K562 (cell line): Measurements from ENCODE around the gene C1orf21. TPM values are rescaled to one million over a fixed set of nuclear protein-coding genes. Genes with fewer than 3 reads are reported as not detected.

ENCODE experiments used
- ATAC-seq: fragments of 200-7000 bp; cut with Tn5 transposase; 3 replicates; pipeline ENCODE4 v1.9.1; 2020; ENCODE audit warnings: moderate library complexity
- BruUV-seq: library from RNA; stranded (reverse); fragments of 400-500 nt; replicated peaks from 2 replicates; lab custom pipeline; 2021; lab: Mats Ljungman, UMichigan
- CTCF ChIA-PET: fragments of 300-600 bp; formaldehyde crosslinking; extraction: SDS; loops from one replicate; lab custom pipeline; 2021; ENCODE audit warnings: low intra/inter-chr PET ratio; lab: Yijun Ruan, JAX
- POLR2A ChIA-PET: fragments of 300-600, 350-650 bp; sonication (Branson Sonifier 250); formaldehyde crosslinking; extraction: SDS; loops from one replicate; lab custom pipeline; 2021; ENCODE audit warnings: antibody characterized with exemption, inconsistent platforms; lab: Yijun Ruan, JAX
- DNase-seq, 4 experiments: peaks; one replicate each; pipeline versions ENCODE4 v3.0.0 to v3.0.0-alpha.2; 2011 to 2018; ENCODE audit warnings: low spot score in 3 of 4, mixed read lengths in 3 of 4; ENCODE audit errors: extremely low read depth in 1 of 4
- FAIRE-seq: peaks from 2 replicates; lab custom pipeline; 2011; peaks lifted over from hg19 to GRCh38; lab: Jason Lieb, UNC
- H2AFZ ChIP-seq: 2 replicates; pipeline ENCODE4 v1.6.0; 2011; ENCODE audit warnings: low read depth, low read length, control low read depth, inconsistent platforms
- H3K27ac ChIP-seq: fragments of 200-600 bp; 3 replicates; pipeline ENCODE4 v1.8.0; 2011; ENCODE audit warnings: low read depth, mild to moderate bottlenecking, control low read depth, inconsistent platforms, low read length, moderate library complexity, mixed read lengths; ENCODE audit errors: extremely low read depth
- H3K27me3 ChIP-seq, 2 experiments: fragments of 300-600 bp in 1 of 2; 2 replicates in 1 of 2; 3 replicates in 1 of 2; pipeline versions ENCODE4 v1.6.0 to v1.8.0; 2011; ENCODE audit warnings: inconsistent platforms in 2 of 2, low read length in 2 of 2, mild to moderate bottlenecking in 1 of 2, mixed read lengths in 1 of 2, moderate library complexity in 1 of 2; ENCODE audit not compliant: control insufficient read depth in 2 of 2, insufficient read depth in 2 of 2
- H3K36me3 ChIP-seq: fragments of 300-600 bp; 3 replicates; pipeline ENCODE4 v1.8.0; 2011; ENCODE audit warnings: mild to moderate bottlenecking, low read length, inconsistent platforms; ENCODE audit not compliant: control insufficient read depth, insufficient read depth
- H3K4me1 ChIP-seq, 2 experiments: fragments of 200-600 bp in 1 of 2; replicated peaks in 1 of 2; 2 replicates in 1 of 2; 3 replicates in 1 of 2; pipeline versions ENCODE4 v1.5.1 to v1.8.0; 2011; ENCODE audit warnings: inconsistent platforms in 2 of 2, low read length in 2 of 2, mild to moderate bottlenecking in 1 of 2, mixed read lengths in 1 of 2, moderate library complexity in 1 of 2; ENCODE audit not compliant: control insufficient read depth in 2 of 2, insufficient read depth in 2 of 2
- H3K4me2 ChIP-seq: 2 replicates; pipeline ENCODE4 v1.6.1; 2011; ENCODE audit warnings: low read length, control low read depth, inconsistent platforms, mixed read lengths; ENCODE audit not compliant: insufficient read depth
- H3K4me3 ChIP-seq: fragments of 200-600 bp; sonication (generic), shearing (Covaris generic); 2 replicates; pipeline ENCODE4 v1.5.1; 2016; ENCODE audit warnings: control low read depth, inconsistent platforms
- H3K79me2 ChIP-seq: fragments of 200-600 bp; 3 replicates; pipeline ENCODE4 v1.8.0; 2011; ENCODE audit warnings: low read length, inconsistent platforms; ENCODE audit not compliant: control insufficient read depth, insufficient read depth
- H3K9ac ChIP-seq, 2 experiments: 2 replicates each; pipeline versions ENCODE4 v1.6.0 to v1.6.1; 2011; ENCODE audit warnings: low read depth in 2 of 2, low read length in 2 of 2, control low read depth in 1 of 2, inconsistent platforms in 1 of 2, mild to moderate bottlenecking in 1 of 2, mixed read lengths in 1 of 2; ENCODE audit not compliant: insufficient read depth in 1 of 2
- H3K9me1 ChIP-seq: one replicate; pipeline ENCODE4 v1.6.0; 2011; ENCODE audit warnings: inconsistent platforms, mild to moderate bottlenecking, low read length, moderate library complexity; ENCODE audit not compliant: control insufficient read depth, insufficient read depth
- H3K9me3 ChIP-seq: replicated peaks from 2 replicates; pipeline ENCODE4 v1.5.1; 2011; ENCODE audit warnings: low read depth, low read length, inconsistent platforms; ENCODE audit not compliant: control insufficient read depth, insufficient read depth
- H4K20me1 ChIP-seq: replicated peaks from 2 replicates; pipeline ENCODE4 v1.6.1; 2011; ENCODE audit warnings: low read length, inconsistent platforms, mixed read lengths; ENCODE audit not compliant: control insufficient read depth, insufficient read depth
- BACH1 ChIP-seq: fragments of 200-800 bp; sonication (Bioruptor generic); IDR thresholded peaks from 2 replicates; pipeline ENCODE4 v1.6.1; 2016; ENCODE audit warnings: missing genetic modification characterization, missing compliant biosample characterization
- CEBPG ChIP-seq, 3 experiments: fragments of 200-800 bp in 1 of 3; sonication (Bioruptor generic) in 1 of 3; sonication (generic) in 1 of 3; formaldehyde crosslinking in 1 of 3; IDR thresholded peaks in 2 of 3; conservative IDR thresholded peaks in 1 of 3; 2 replicates each; pipeline versions ENCODE4 v1.6.1 to v1.8.0; 2016 to 2022; ENCODE audit warnings: missing compliant biosample characterization in 2 of 3, missing genetic modification characterization in 2 of 3, mild to moderate bottlenecking in 1 of 3, missing genetic modification reagents in 1 of 3
- COPS2 ChIP-seq: fragments of 450-650 bp; conservative IDR thresholded peaks from 2 replicates; pipeline ENCODE4 v1.6.1; 2016; ENCODE audit warnings: mild to moderate bottlenecking, moderate library complexity
- FOSL1 ChIP-seq: fragments of 200-800 bp; sonication (Bioruptor generic); conservative IDR thresholded peaks from 2 replicates; pipeline ENCODE4 v1.6.1; 2016; ENCODE audit warnings: missing genetic modification characterization, missing compliant biosample characterization
- MAZ ChIP-seq, 2 experiments: fragments of 450-650 bp in 1 of 2; sonication (generic) in 1 of 2; formaldehyde crosslinking; IDR thresholded peaks in 1 of 2; conservative IDR thresholded peaks in 1 of 2; 2 replicates each; pipeline versions ENCODE4 v1.4.0 to v1.5.0; 2020; ENCODE audit warnings: mild to moderate bottlenecking in 1 of 2, missing genetic modification reagents in 1 of 2
- MCM2 ChIP-seq: fragments of 450-650 bp; IDR thresholded peaks from 2 replicates; pipeline ENCODE4 v1.6.1; 2017; ENCODE audit warnings: low read depth, mild to moderate bottlenecking
- NCOA4 ChIP-seq: fragments of 450-650 bp; IDR thresholded peaks from 2 replicates; pipeline ENCODE4 v1.6.1; 2018; ENCODE audit warnings: mild to moderate bottlenecking; ENCODE audit not compliant: partially characterized antibody
- WGBS: fragments of 100-300 bp; shearing (Covaris generic); methylation state at CpG from one replicate; pipeline ENCODE4 v1.1.6; 2016; ENCODE audit warnings: low coverage, mixed read lengths; ENCODE audit not compliant: insufficient coverage; ENCODE audit errors: missing lambda C conversion rate; 5-methylcytosine and 5-hydroxymethylcytosine counted together
- in situ Hi-C: fragments of 300-500 bp; cut with MboI; formaldehyde crosslinking; loops from 4 replicates; pipeline ENCODE4 v1.15.0; 2018; ENCODE audit warnings: inconsistent platforms, mixed read lengths
- intact Hi-C: fragments of 100-400 bp; cut with micrococcal nuclease; formaldehyde crosslinking; loops from 2 replicates; pipeline ENCODE4 v1.14.2; 2022
- polyA plus RNA-seq, 8 experiments: library from polyadenylated mRNA; depleted of rRNA in 4 of 8; stranded (reverse) in 5 of 8; unstranded in 3 of 8; fragments of >200 nt; fragmentation: Nextera tagmentation in 2 of 8; fragmentation: Illumina TruSeq in 1 of 8; extraction: Ambion mirVana in 2 of 8; extraction: Trizol in 1 of 8; gene quantifications; 2 replicates each; pipeline versions ENCODE4 v1.2.1 to v1.2.3, GENCODE V29; 2011 to 2014; ENCODE audit warnings: inconsistent platforms in 1 of 8, missing spikeins in 1 of 8
- total RNA-seq, 7 experiments: library from RNA; depleted of rRNA in 6 of 7; stranded (reverse); fragments of >200 nt in 6 of 7; fragmentation: Illumina TruSeq in 2 of 7; extraction: Trizol in 2 of 7; gene quantifications; 2 replicates each; pipeline versions ENCODE4 v1.2.1 to v1.2.3, GENCODE V29; 2011 to 2021; ENCODE audit warnings: low replicate concordance in 1 of 7
- TF ChIP-seq, protein P1 (sequence below), 2 experiments: IDR thresholded peaks; 2 replicates each; pipeline ENCODE4 v1.6.1; 2012; ENCODE audit warnings: improper control_type of control experiment in 2 of 2, low read depth in 2 of 2, low read length in 2 of 2, borderline replicate concordance in 1 of 2

C1orf21 gene
- total and polyA plus RNA-seq, 9 of the 15 experiments (the other 6 are each of a cell fraction or from before 2014, with no cell fraction given), result under 0.01 to 0.31 (median 0.07) TPM

DNA sequence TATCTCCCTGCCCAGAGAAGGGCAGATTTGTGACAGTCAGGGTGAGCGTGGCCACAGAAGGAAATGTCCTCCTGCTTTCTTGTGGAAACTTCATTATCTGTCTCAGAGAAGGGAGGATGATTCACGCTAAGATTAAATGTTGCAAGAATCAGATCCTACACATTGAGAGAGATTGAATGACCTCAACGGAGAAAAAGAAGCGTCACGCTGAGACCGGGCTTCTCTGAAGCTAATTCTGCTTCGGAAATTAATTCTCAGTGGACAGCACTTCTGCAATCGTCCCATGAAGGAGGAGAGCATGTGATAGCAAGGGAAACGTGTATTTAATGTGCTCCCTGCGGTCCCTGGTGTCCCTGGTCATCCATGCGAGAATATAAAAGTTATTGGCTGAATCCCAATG is 19.8 kb upstream of the C1orf21 start:
- Histone ChIP-seq H3K9me3 (no peaks in the 10 kb centered on the region), H3K4me1 (no peaks in the 10 kb centered on the region), H3K9ac (no peak overlapping the region), H2AFZ (no peak overlapping the region), H3K79me2 (no peaks in the 10 kb centered on the region), H4K20me1 (no peaks in the 10 kb centered on the region), H3K9me1 (no peaks in the 10 kb centered on the region), H3K4me3 (no peak overlapping the region), H3K27me3 (peaks cover 8 to 13% of the 10 kb centered on the region in 2 experiments; a peak in 2 of 5 replicates), H3K27ac (no peak overlapping the region), H3K4me2 (no peak overlapping the region), H3K36me3 (no peaks in the 10 kb centered on the region)
- DNase-seq (no peak), FAIRE-seq (no peak), ATAC-seq (no peak)
- intact Hi-C loops, result no loop called here
- in situ Hi-C loops, result no loop called here
- WGBS, result 2% methylated on average over 11 of the region's 11 CpGs
- CTCF ChIA-PET, result no interaction called here
- POLR2A ChIA-PET, result no interaction called here
- BruUV-seq, result no TSS peak
- TF ChIP-seq BACH1 (tag) (no peak), CEBPG (CRISPR knock-in tag; IDR thresholded peaks at IDR 0.05) (no peak), CEBPG (tag; conservative IDR thresholded peaks at IDR 0.05 in 1 of 2, IDR thresholded peaks at IDR 0.05 in 1 of 2) (peak in 1 of 2 experiments; percentile 23; a peak in 2 of 4 replicates), NCOA4 (no peak), MAZ (CRISPR knock-in tag; conservative IDR thresholded peaks at IDR 0.05 in 1 of 2, IDR thresholded peaks at IDR 0.05 in 1 of 2) (no peak), FOSL1 (tag) (peak; percentile 66), MCM2 (no peak), COPS2 (no peak)
- TF ChIP-seq, protein P1, sequence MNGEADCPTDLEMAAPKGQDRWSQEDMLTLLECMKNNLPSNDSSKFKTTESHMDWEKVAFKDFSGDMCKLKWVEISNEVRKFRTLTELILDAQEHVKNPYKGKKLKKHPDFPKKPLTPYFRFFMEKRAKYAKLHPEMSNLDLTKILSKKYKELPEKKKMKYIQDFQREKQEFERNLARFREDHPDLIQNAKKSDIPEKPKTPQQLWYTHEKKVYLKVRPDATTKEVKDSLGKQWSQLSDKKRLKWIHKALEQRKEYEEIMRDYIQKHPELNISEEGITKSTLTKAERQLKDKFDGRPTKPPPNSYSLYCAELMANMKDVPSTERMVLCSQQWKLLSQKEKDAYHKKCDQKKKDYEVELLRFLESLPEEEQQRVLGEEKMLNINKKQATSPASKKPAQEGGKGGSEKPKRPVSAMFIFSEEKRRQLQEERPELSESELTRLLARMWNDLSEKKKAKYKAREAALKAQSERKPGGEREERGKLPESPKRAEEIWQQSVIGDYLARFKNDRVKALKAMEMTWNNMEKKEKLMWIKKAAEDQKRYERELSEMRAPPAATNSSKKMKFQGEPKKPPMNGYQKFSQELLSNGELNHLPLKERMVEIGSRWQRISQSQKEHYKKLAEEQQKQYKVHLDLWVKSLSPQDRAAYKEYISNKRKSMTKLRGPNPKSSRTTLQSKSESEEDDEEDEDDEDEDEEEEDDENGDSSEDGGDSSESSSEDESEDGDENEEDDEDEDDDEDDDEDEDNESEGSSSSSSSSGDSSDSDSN (IDR thresholded peaks at IDR 0.05; ENCODE audit: borderline replicate concordance in 1 of 2, low read depth in 2 of 2, low read length in 2 of 2), result no peak
